RWPE1 (cell line): ENCODE data around the gene SRA1.

Experiments used
- CTCF ChIA-PET: fragments of 350-600 bp; sonication (Branson Sonifier 250); formaldehyde crosslinking; extraction: SDS; loops from one replicate; lab custom pipeline; 2021; lab: Yijun Ruan, JAX
- POLR2A ChIA-PET: fragments of 400-600 bp; formaldehyde crosslinking; extraction: SDS; loops from one replicate; lab custom pipeline; 2020; ENCODE audit warnings: antibody characterized with exemption; ENCODE audit not compliant: low non-redundant PET; lab: Yijun Ruan, JAX
- DNase-seq: peaks from one replicate; pipeline ENCODE4 v3.0.0; 2012; ENCODE audit warnings: low spot score
- H3K27ac ChIP-seq: fragments of 450-650 bp; 2 replicates; pipeline ENCODE4 v1.5.1; 2017
- CTCF ChIP-seq: fragments of 450-650 bp; conservative IDR thresholded peaks from 2 replicates; pipeline ENCODE4 v1.5.1; 2017; ENCODE audit warnings: low read depth, mild to moderate bottlenecking

Gene SRA1

GRCh38 chr5:140513124-140513523, 44.1 kb downstream of the SRA1 start:
- no peak overlapping the region for H3K27ac ChIP-seq
- ChIA-PET POLR2A (no interaction called here), CTCF (no interaction called here)
- no peak for DNase-seq
- no peak for TF ChIP-seq CTCF

- ChIA-PET POLR2A (no interaction called here), CTCF (interaction anchor here (0.5 kb wide), 1 partner anchor 10 kb away, joined by 5 read pairs; no protein-coding TSS in a partner anchor)
- TF ChIP-seq CTCF: no peak
- DNase-seq: no peak
- H3K27ac ChIP-seq: no peak overlapping the region
These were observed 47.4 kb downstream of the SRA1 start for GRCh38 chr5:140509898-140510297.

GRCh38 chr5:140502834-140503233, 54.4 kb downstream of the SRA1 start:
- DNase-seq: no peak
- CTCF ChIA-PET: interaction anchor here (0.6 to 0.7 kb wide), 2 partner anchors 26 to 794 kb away, joined by 3 to 4 read pairs; no protein-coding TSS in a partner anchor
- no peak overlapping the region for H3K27ac ChIP-seq
- TF ChIP-seq CTCF: no peak
- POLR2A ChIA-PET: no interaction called here
